Prostate gland (tissue), 2 donors: Measurements from ENCODE around the gene ADORA2A. TPM values are rescaled to one million over a fixed set of nuclear protein-coding genes. Genes with fewer than 3 reads are reported as not detected.

Experiments used
- DNase-seq: peaks from one replicate; pipeline ENCODE4 v3.0.0-alpha.2; 2019; ENCODE audit warnings: low spot score
- H3K27ac ChIP-seq, 2 donors: fragments of 200-600 bp; sonication (generic); 2 replicates each; pipeline ENCODE4 v1.5.1; 2017 to 2019
- H3K27me3 ChIP-seq: fragments of 200-600 bp; sonication (generic); replicated peaks from 2 replicates; pipeline ENCODE4 v1.5.1; 2019; ENCODE audit not compliant: insufficient read depth
- H3K36me3 ChIP-seq, 2 donors: fragments of 200-600 bp; sonication (generic); 1 replicate in 1 of 2; 2 replicates in 1 of 2; pipeline versions ENCODE4 v1.5.1 to v1.8.1; 2017 to 2019
- H3K4me1 ChIP-seq: fragments of 200-600 bp; sonication (generic); replicated peaks from 2 replicates; pipeline ENCODE4 v1.5.1; 2019
- H3K4me3 ChIP-seq, 2 donors: fragments of 200-600 bp; sonication (generic); 2 replicates each; pipeline ENCODE4 v1.5.1; 2017 to 2019
- H3K9me3 ChIP-seq: fragments of 200-600 bp; sonication (generic); 2 replicates; pipeline ENCODE4 v1.5.1; 2017
- POLR2A ChIP-seq: fragments of 450-650 bp; IDR thresholded peaks from one replicate; pipeline ENCODE4 v1.6.1; 2016; ENCODE audit warnings: antibody characterized with exemption, mild to moderate bottlenecking
- POLR2AphosphoS5 ChIP-seq: sonication (generic); formaldehyde crosslinking; IDR thresholded peaks from one replicate; pipeline ENCODE4 v1.6.1; 2017; ENCODE audit warnings: antibody characterized with exemption
- WGBS: methylation state at CpG from one replicate; pipeline ENCODE4 v1.1.5; 2018; 5-methylcytosine and 5-hydroxymethylcytosine counted together
- intact Hi-C: fragments of 100-400 bp; cut with DNase I; formaldehyde crosslinking; loops from one replicate; pipeline ENCODE4 v1.14.2; 2022
- total RNA-seq, 2 donors: library from RNA; depleted of rRNA; stranded (reverse); fragments of >200 nt; gene quantifications; one replicate each; pipeline ENCODE4 v1.1.0, GENCODE V29; 2016
- TF ChIP-seq, protein P1 (sequence below), 4 experiments: fragments of 200-600 bp in 2 of 4; fragments of 450-650 bp in 2 of 4; sonication (generic) in 2 of 4; IDR thresholded peaks; 1 replicate in 3 of 4; 2 replicates in 1 of 4; pipeline ENCODE4 v1.5.1; 2016 to 2019; ENCODE audit warnings: antibody characterized with exemption in 4 of 4, mild to moderate bottlenecking in 2 of 4, moderate library complexity in 2 of 4

ADORA2A gene
- total RNA-seq, 2 donors from 2014 or later, result 2.1 to 3.7 TPM

DNA sequence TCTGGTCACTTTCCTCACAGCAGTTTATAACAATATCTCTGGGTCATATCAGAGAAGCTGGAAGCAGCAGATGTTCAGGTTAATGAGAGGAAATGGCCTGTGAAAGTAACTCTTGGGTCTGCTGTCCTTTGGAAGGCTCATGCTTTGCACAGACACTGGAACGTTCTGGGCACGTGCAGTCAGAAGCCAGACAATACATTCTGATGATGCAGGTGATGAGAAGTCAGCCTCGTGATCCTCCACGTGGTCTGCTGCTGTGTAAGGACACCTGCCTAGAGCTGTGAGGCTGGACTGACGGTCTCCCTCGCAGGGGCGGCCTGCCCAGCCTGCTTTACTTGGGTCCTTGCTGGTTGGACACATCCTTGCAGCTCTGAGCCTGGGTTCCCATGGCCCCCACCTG is 18.8 kb upstream of the ADORA2A start:
- TF ChIP-seq, protein P1, sequence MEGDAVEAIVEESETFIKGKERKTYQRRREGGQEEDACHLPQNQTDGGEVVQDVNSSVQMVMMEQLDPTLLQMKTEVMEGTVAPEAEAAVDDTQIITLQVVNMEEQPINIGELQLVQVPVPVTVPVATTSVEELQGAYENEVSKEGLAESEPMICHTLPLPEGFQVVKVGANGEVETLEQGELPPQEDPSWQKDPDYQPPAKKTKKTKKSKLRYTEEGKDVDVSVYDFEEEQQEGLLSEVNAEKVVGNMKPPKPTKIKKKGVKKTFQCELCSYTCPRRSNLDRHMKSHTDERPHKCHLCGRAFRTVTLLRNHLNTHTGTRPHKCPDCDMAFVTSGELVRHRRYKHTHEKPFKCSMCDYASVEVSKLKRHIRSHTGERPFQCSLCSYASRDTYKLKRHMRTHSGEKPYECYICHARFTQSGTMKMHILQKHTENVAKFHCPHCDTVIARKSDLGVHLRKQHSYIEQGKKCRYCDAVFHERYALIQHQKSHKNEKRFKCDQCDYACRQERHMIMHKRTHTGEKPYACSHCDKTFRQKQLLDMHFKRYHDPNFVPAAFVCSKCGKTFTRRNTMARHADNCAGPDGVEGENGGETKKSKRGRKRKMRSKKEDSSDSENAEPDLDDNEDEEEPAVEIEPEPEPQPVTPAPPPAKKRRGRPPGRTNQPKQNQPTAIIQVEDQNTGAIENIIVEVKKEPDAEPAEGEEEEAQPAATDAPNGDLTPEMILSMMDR (IDR thresholded peaks at IDR 0.05), result no peak
- TF ChIP-seq POLR2A (no peak), POLR2AphosphoS5 (no peak)
- Histone ChIP-seq H3K9me3 (no peaks in the 10 kb centered on the region), H3K36me3 (no peaks in the 10 kb centered on the region), H3K27ac (no peak overlapping the region), H3K4me1 (peaks cover 13% of the 10 kb centered on the region), H3K4me3 (no peak overlapping the region), H3K27me3 (no peaks in the 10 kb centered on the region)
- 59% methylated on average over 7 of the region's 7 CpGs for WGBS
- DNase-seq, result no peak
- intact Hi-C loops, result no loop called here

DNA sequence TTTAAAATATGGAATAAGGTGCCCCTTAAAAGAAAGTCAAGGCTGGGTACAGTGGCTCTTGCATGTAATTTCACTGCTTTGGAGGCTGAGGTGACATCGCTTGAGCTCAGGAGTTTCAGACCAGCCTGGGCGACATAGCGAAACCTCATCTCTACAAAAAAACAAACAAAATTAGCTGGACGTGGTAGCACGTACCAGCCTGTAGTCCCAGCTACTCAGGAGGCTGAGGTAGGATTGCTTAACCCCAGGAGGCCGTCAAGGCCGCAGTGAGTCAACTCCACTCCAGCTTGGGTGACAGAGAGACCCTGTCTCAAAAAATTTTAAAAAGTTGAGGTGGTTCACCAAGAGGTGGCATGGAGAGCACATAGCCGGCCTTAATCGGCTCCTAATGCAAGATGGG is 17.7 kb upstream of the ADORA2A start:
- intact Hi-C loops, result loop anchor here (10.0 kb wide), 2 partner anchors 85 to 125 kb away; no protein-coding TSS in a partner anchor
- Histone ChIP-seq H3K4me1 (peaks cover 6% of the 10 kb centered on the region), H3K9me3 (no peaks in the 10 kb centered on the region), H3K27me3 (no peaks in the 10 kb centered on the region), H3K4me3 (no peak overlapping the region), H3K27ac (no peak overlapping the region), H3K36me3 (peaks cover 2 to 4% of the 10 kb centered on the region in 2 donors)
- 88% methylated on average over 9 of the region's 9 CpGs for WGBS
- no peak for DNase-seq
- TF ChIP-seq POLR2A (no peak), POLR2AphosphoS5 (no peak)
- TF ChIP-seq, protein P1 (IDR thresholded peaks at IDR 0.05), result no peak

DNA sequence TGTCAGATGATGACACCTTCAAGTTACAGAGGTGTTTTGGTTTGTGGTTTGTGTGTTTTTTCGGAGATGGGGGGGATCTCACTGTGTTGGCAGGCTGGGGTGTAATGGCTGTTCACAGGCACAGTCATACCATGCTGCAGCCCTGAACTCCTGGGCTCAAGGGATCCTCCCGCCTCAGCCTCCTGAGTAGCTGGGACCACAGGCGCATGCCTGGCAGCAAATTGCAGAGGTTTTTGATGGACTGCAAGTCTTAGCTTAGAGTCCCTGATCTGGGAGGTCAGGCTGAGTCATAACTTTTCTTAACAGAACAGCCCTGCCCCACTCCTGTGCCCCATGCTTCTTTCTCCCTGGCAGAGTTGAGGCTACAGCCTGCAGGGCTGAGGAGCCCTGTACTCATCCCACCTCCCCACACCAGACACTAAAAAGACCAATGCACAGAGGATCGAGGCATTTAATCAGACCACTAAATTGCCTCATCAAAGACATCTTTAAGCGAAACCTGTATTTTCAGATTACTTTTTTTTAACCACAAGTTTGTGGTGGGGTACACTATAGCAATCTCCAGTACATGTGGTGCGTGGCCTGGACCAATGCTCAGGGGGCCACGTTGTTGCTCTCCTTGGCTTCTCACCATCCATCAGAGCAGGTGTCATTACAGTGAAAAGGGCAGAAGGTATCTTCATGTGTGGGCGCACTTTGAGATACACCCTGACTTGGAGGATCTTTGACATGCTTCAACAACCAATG is 17.1 kb upstream of the ADORA2A start:
- TF ChIP-seq POLR2A (no peak), POLR2AphosphoS5 (no peak)
- TF ChIP-seq, protein P1 (IDR thresholded peaks at IDR 0.05), result no peak
- Histone ChIP-seq H3K4me1 (no peaks in the 10 kb centered on the region), H3K27me3 (no peaks in the 10 kb centered on the region), H3K36me3 (peaks cover 6 to 9% of the 10 kb centered on the region in 2 donors), H3K4me3 (no peak overlapping the region), H3K27ac (no peak overlapping the region), H3K9me3 (no peaks in the 10 kb centered on the region)
- intact Hi-C loops, result loop anchor here (10.0 kb wide), 2 partner anchors 85 to 125 kb away; no protein-coding TSS in a partner anchor
- WGBS, result 93% methylated on average over 8 of the region's 8 CpGs
- no peak for DNase-seq

DNA sequence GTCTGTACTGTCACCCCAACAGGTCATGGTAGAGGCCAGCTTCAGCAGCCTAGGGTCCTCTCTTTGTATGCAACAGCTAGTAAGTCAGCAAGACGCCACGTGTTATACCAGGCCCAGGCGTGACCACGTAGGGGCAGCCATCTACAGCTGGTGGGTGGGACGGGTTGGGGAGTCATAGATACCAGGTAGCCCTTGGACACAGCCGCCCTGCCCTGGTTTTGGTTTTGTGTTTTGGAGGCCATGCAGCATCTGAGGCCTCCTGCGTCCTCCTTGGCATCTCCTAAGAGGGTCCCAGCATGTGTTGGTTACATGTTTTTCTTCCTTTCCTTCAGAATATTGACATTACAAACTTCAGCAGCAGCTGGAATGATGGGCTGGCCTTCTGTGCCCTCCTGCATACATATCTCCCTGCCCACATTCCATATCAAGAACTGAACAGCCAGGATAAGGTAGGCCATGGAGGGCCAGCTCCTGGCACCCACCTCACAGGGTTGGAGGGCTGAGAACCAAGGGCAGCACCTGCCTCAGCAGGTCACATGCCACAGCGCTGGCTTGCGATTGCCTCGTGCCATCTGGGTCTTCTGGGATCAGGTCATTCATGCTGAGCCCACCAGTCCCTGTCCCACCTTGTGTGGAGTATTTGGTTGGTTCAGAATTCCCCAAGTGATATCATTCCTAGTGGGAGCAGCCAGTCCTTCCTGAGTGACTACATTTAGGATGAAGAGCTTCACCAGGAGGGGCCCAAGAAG is 16.0 kb upstream of the ADORA2A start:
- Histone ChIP-seq H3K27ac (no peak overlapping the region), H3K4me3 (no peak overlapping the region), H3K4me1 (no peaks in the 10 kb centered on the region), H3K9me3 (no peaks in the 10 kb centered on the region), H3K36me3 (peaks cover 6 to 11% of the 10 kb centered on the region in 2 donors), H3K27me3 (no peaks in the 10 kb centered on the region)
- TF ChIP-seq POLR2A, result no peak
- TF ChIP-seq, protein P1 (IDR thresholded peaks at IDR 0.05), result no peak
- no peak for TF ChIP-seq POLR2AphosphoS5
- WGBS, result 92% methylated on average over 10 of the region's 10 CpGs
- intact Hi-C loops, result loop anchor here (10.0 kb wide), 2 partner anchors 87 to 127 kb away; no protein-coding TSS in a partner anchor
- no peak for DNase-seq
